K562 (cell line): ENCODE results near the gene NUP98. TPM values are rescaled to one million over a fixed set of nuclear protein-coding genes. Genes with fewer than 3 reads are reported as not detected.

Experiments
- SAP30 ChIP-seq: fragments of 200-600 bp; sonication (generic); IDR thresholded peaks from 2 replicates; pipeline ENCODE4 v1.6.1; 2012; ENCODE audit warnings: borderline replicate concordance, low read depth, mild to moderate bottlenecking, moderate library complexity, low read length, control low read depth, inconsistent platforms; ENCODE audit not compliant: insufficient read depth, poor library complexity, severe bottlenecking
- polyA plus RNA-seq, 8 experiments: library from polyadenylated mRNA; depleted of rRNA in 4 of 8; stranded (reverse) in 5 of 8; unstranded in 3 of 8; fragments of >200 nt; fragmentation: Nextera tagmentation in 2 of 8; fragmentation: Illumina TruSeq in 1 of 8; extraction: Ambion mirVana in 2 of 8; extraction: Trizol in 1 of 8; gene quantifications; 2 replicates each; pipeline versions ENCODE4 v1.2.1 to v1.2.3, GENCODE V29; 2011 to 2014; ENCODE audit warnings: inconsistent platforms in 1 of 8, missing spikeins in 1 of 8
- total RNA-seq, 7 experiments: library from RNA; depleted of rRNA in 6 of 7; stranded (reverse); fragments of >200 nt in 6 of 7; fragmentation: Illumina TruSeq in 2 of 7; extraction: Trizol in 2 of 7; gene quantifications; 2 replicates each; pipeline versions ENCODE4 v1.2.1 to v1.2.3, GENCODE V29; 2011 to 2021; ENCODE audit warnings: low replicate concordance in 1 of 7
- TF ChIP-seq, protein P1 (sequence below), 2 experiments: IDR thresholded peaks; 2 replicates each; pipeline ENCODE4 v1.6.1; 2011; ENCODE audit warnings: borderline replicate concordance in 1 of 2, control low read depth in 1 of 2, low read depth in 1 of 2, low read length in 1 of 2, mild to moderate bottlenecking in 1 of 2, mixed read lengths in 1 of 2, moderate library complexity in 1 of 2; ENCODE audit not compliant: insufficient read depth in 1 of 2, insufficient read length in 1 of 2, poor library complexity in 1 of 2, severe bottlenecking in 1 of 2; ENCODE audit errors: extremely low read depth in 1 of 2
- TF ChIP-seq, protein P2 (sequence below): sonication (generic); formaldehyde crosslinking; IDR thresholded peaks from 2 replicates; pipeline ENCODE4 v1.8.1; 2023; ENCODE audit warnings: mild to moderate bottlenecking, missing genetic modification reagents

The NUP98 gene
- total and polyA plus RNA-seq, 9 of the 15 experiments (the other 6 are each of a cell fraction or from before 2014, with no cell fraction given) = 45.1 to 196 (median 130) TPM

DNA sequence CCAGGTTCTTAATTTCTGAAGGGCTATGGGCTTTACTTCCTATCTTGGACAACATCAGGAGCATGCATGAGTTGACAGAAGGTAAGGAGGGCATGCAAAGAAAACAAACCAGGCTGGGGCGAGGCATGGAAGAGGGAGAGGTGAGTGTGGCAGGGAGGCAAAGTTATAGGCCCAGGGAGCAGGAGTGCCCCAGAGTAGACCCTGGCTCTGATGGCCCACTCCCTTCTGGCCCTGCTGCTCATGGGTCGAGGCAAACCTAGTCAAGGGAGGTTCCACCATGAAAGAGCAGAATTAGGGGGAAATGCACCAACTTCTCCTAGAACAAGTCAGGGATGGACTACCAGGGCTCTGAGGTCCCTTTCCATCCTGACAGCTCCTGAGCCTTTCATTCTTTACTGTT lies 136.4 kb downstream of the NUP98 start (continued):
- TF ChIP-seq SAP30 = no peak
- TF ChIP-seq, protein P1, sequence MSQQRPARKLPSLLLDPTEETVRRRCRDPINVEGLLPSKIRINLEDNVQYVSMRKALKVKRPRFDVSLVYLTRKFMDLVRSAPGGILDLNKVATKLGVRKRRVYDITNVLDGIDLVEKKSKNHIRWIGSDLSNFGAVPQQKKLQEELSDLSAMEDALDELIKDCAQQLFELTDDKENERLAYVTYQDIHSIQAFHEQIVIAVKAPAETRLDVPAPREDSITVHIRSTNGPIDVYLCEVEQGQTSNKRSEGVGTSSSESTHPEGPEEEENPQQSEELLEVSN (IDR thresholded peaks at IDR 0.05; ENCODE audit: borderline replicate concordance in 1 of 2, extremely low read depth in 1 of 2, insufficient read depth in 1 of 2, insufficient read length in 1 of 2, low read depth in 1 of 2, low read length in 1 of 2, poor library complexity in 1 of 2, severe bottlenecking in 1 of 2) = no peak
- TF ChIP-seq, protein P2, sequence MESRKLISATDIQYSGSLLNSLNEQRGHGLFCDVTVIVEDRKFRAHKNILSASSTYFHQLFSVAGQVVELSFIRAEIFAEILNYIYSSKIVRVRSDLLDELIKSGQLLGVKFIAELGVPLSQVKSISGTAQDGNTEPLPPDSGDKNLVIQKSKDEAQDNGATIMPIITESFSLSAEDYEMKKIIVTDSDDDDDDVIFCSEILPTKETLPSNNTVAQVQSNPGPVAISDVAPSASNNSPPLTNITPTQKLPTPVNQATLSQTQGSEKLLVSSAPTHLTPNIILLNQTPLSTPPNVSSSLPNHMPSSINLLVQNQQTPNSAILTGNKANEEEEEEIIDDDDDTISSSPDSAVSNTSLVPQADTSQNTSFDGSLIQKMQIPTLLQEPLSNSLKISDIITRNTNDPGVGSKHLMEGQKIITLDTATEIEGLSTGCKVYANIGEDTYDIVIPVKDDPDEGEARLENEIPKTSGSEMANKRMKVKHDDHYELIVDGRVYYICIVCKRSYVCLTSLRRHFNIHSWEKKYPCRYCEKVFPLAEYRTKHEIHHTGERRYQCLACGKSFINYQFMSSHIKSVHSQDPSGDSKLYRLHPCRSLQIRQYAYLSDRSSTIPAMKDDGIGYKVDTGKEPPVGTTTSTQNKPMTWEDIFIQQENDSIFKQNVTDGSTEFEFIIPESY (CRISPR knock-in tag) = no peak
